WERI-Rb-1 (cell line): Measurements from ENCODE around the gene POLR2H.

Source experiments
- DNase-seq: peaks from one replicate; pipeline ENCODE4 v3.0.0-alpha.2; 2020
- H3K27ac ChIP-seq: fragments of 250-450 bp; sonication (Bioruptor Pico); 2 replicates; pipeline ENCODE4 v1.5.1; 2020; ENCODE audit warnings: mild to moderate bottlenecking, moderate library complexity
- H3K27me3 ChIP-seq: fragments of 250-450 bp; sonication (Bioruptor Pico); 2 replicates; pipeline ENCODE4 v1.5.1; 2021; ENCODE audit warnings: mild to moderate bottlenecking, low read depth, moderate library complexity; ENCODE audit not compliant: insufficient read depth, severe bottlenecking
- H3K36me3 ChIP-seq: fragments of 250-450 bp; sonication (Bioruptor Pico); 2 replicates; pipeline ENCODE4 v1.5.1; 2020; ENCODE audit warnings: mild to moderate bottlenecking, moderate library complexity
- H3K4me3 ChIP-seq: 2 replicates; pipeline ENCODE4 v1.5.1; 2011; ENCODE audit warnings: low read depth, mild to moderate bottlenecking, control low read depth, low read length
- H3K9me3 ChIP-seq: fragments of 250-450 bp; sonication (Bioruptor Pico); 2 replicates; pipeline ENCODE4 v1.5.1; 2021; ENCODE audit warnings: mild to moderate bottlenecking, moderate library complexity; ENCODE audit not compliant: severe bottlenecking
- TF ChIP-seq, protein P1 (sequence below): IDR thresholded peaks from 2 replicates; pipeline ENCODE4 v1.5.1; 2011; ENCODE audit warnings: low read depth, mild to moderate bottlenecking, control low read depth, inconsistent platforms, low read length

POLR2H gene

DNA sequence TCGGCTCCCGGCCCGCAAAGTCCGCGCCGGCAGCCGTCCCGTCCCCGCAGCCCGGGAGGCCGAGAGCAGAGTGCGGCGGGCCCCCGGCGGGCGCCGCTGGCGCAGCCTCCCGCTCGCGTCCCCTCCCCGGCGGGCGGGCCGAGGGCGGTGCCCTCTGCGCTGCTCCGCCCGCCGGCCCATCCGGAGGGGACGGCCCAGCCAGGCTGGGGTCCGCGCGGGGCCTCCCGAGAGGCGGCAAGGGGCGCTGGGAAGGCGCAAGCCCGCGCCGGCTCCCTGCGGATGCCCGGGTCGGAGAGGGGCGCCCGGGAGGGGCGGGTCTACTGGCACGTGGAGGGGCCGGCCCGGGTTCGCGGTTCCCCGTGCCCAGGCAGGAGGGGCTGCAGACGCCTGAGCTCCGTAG, at the start of gene POLR2H, which contains the start of gene CLCN2:
TSS of gene POLR2H (plus strand) at position 179 of the 400 bp plus-strand sequence. CDS start 1,783 bp downstream, outside the sequence.
TSS of gene CLCN2 (minus strand) at position 74 of the 400 bp plus-strand sequence. CDS start 126 bp downstream, outside the sequence.
- peaks cover 40% of the 10 kb centered on the region for H3K36me3 ChIP-seq
- peak; percentile 65 for DNase-seq
- no peaks in the 10 kb centered on the region for H3K27me3 ChIP-seq
- TF ChIP-seq, protein P1, sequence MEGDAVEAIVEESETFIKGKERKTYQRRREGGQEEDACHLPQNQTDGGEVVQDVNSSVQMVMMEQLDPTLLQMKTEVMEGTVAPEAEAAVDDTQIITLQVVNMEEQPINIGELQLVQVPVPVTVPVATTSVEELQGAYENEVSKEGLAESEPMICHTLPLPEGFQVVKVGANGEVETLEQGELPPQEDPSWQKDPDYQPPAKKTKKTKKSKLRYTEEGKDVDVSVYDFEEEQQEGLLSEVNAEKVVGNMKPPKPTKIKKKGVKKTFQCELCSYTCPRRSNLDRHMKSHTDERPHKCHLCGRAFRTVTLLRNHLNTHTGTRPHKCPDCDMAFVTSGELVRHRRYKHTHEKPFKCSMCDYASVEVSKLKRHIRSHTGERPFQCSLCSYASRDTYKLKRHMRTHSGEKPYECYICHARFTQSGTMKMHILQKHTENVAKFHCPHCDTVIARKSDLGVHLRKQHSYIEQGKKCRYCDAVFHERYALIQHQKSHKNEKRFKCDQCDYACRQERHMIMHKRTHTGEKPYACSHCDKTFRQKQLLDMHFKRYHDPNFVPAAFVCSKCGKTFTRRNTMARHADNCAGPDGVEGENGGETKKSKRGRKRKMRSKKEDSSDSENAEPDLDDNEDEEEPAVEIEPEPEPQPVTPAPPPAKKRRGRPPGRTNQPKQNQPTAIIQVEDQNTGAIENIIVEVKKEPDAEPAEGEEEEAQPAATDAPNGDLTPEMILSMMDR = no peak
- H3K9me3 ChIP-seq = no peaks in the 10 kb centered on the region
- peak within 1 kb of the TSS; percentile 91 for H3K4me3 ChIP-seq
- peak within 1 kb of the TSS; percentile 97 for H3K27ac ChIP-seq

DNA sequence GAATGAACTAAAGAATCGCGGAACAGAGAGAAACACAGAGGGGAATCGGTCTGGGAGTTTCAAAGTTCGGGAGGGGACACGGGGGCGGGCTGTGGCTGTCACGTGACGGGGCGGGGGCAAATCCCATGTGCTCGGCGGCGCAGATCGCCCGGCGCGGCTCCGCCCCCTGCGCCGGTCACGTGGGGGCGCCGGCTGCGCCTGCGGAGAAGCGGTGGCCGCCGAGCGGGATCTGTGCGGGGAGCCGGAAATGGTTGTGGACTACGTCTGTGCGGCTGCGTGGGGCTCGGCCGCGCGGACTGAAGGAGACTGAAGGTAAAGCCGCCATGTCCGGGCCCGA, 47.2 kb upstream of the POLR2H start, which contains the start of gene EIF4G1:
TSS of gene EIF4G1 (plus strand) at position 244 of the 337 bp plus-strand sequence. CDS start 1,191 bp downstream, outside the sequence.
- Histone ChIP-seq H3K9me3 (no peaks in the 10 kb centered on the region), H3K27me3 (no peaks in the 10 kb centered on the region), H3K4me3 (peak within 1 kb of the TSS; percentile 65), H3K27ac (peak within 1 kb of the TSS; percentile 93), H3K36me3 (peaks cover 39% of the 10 kb centered on the region)
- DNase-seq = peak; percentile 95
- TF ChIP-seq, protein P1 = no peak

DNA sequence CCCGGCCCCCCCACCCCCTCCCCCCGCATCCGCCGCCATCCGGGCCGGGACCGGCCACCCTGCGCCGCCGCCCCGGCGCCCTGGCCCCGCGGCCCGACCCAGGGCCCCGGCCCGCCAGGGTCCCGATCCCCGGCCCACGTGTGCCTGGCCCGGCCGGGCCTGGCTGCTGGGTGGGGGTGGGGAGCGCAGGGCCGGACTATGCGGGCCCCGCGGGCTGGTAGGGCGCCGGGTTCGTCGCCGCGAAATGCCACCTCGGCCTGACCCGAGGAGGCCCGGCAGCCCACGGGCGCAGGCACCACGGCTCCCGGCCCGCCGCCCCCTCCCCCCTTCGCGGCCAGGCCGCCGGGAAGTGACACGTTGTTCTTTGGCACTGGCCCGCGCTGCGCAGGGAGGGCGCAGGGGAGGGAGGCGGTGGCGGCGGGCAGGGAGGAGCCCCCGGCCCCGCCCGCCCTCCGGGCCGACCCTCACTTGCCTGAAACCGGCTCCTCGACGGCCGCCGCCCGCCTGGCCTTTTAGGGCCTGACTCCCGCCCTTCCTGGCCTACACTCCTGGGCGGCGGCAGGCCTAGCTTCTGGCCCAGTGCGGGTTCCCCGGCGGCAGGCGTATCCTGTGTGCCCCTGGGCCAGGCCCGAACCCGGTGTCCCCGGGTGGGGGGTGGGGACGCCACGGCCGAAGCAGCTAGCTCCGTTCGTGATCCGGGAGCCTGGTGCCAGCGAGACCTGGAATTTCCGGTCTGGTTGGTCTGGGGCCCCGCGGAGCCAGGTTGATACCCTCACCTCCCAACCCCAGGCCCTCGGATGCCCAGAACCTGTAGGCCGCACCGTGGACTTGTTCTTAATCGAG, 46.6 kb upstream of the POLR2H start:
- H3K27me3 ChIP-seq = no peaks in the 10 kb centered on the region
- TF ChIP-seq, protein P1 = no peak
- H3K27ac ChIP-seq = peak overlapping the region; percentile 93
- H3K36me3 ChIP-seq = peaks cover 43% of the 10 kb centered on the region
- H3K9me3 ChIP-seq = no peaks in the 10 kb centered on the region
- peak overlapping the region; percentile 65 for H3K4me3 ChIP-seq
- peak; percentile 52 for DNase-seq

DNA sequence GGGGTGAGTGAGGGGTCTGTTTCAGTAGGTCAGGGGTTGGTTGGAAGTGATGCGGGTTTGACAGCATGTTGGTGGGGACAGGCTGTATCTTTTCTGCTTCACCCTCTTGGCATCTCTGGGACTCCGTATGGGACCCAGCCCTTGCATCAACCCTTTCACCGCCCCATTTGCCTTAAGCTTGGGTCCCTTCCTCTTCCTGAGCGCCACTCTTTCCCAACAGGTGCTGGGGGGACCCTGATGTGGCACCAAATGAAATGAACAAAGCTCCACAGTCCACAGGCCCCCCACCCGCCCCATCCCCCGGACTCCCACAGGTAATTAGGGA, 46.0 kb upstream of the POLR2H start:
- H3K27ac ChIP-seq = peak overlapping the region; percentile 93
- peaks cover 48% of the 10 kb centered on the region for H3K36me3 ChIP-seq
- H3K9me3 ChIP-seq = no peaks in the 10 kb centered on the region
- H3K4me3 ChIP-seq = peak overlapping the region; percentile 65
- H3K27me3 ChIP-seq = no peaks in the 10 kb centered on the region
- no peak for DNase-seq
- TF ChIP-seq, protein P1 = no peak

DNA sequence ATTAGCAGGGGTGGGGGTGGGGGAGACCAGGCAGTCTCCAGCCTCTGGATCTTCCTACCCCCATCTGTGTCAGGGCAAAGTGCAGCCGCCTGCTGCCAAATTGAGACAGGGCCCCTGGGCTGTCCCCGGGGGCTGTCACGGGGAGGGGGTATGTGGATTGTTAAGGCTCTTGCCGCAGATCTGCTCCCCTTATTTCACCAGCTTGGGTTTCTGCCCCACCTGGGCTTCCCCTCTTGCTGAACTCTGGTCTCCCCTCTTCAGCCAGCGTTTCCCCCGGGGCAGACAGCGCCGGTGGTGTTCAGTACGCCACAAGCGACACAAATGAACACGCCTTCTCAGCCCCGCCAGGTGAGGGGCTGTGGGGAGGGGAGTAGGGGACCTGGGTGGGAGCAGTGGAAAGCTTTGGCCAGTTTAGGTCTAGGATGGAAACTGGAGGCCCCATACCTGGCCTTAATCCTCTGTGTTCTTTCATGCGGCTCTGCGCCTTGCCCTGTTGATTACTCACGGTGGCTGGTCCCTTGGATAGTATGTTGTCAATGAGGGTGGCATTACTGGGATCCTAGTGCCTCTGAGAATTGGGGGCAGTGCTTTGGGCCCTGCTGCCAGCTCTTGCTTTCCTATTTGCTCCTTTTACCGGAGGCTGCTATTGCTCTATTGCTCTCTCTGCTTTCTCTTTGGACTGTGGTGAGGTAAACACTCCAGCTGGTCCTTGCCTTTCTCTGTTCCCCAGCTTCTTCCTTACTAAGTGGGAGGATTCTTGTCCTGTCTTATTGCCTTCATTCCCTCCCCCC, 45.4 kb upstream of the POLR2H start:
- H3K27me3 ChIP-seq = no peaks in the 10 kb centered on the region
- H3K36me3 ChIP-seq = peaks cover 54% of the 10 kb centered on the region
- no peaks in the 10 kb centered on the region for H3K9me3 ChIP-seq
- TF ChIP-seq, protein P1 = no peak
- DNase-seq = no peak
- peak overlapping the region; percentile 93 for H3K27ac ChIP-seq
- H3K4me3 ChIP-seq = peak overlapping the region; percentile 65
